Endothelial cell of umbilical vein (primary cell): ENCODE results near the gene B4GALNT4. TPM values are rescaled to one million over a fixed set of nuclear protein-coding genes. Genes with fewer than 3 reads are reported as not detected.

Source experiments
- BruUV-seq: library from RNA; stranded (reverse); fragments of 400-500 nt; replicated peaks from 2 replicates; lab custom pipeline; 2021; lab: Mats Ljungman, UMichigan
- CTCF ChIA-PET: fragments of 300-600, 350-600 bp; sonication (Branson Sonifier 250); formaldehyde crosslinking; loops from one replicate; lab custom pipeline; 2021; ENCODE audit warnings: antibody characterized with exemption, inconsistent platforms; lab: Charles Lee
- POLR2A ChIA-PET: fragments of 300-600, 350-600 bp; sonication (Branson Sonifier 250); formaldehyde crosslinking; loops from one replicate; lab custom pipeline; 2021; ENCODE audit warnings: antibody characterized with exemption, inconsistent platforms; lab: Charles Lee
- DNase-seq: peaks from one replicate; pipeline ENCODE4 v3.0.0-alpha.2; 2011; ENCODE audit warnings: low read depth, low spot score
- FAIRE-seq: peaks from 2 replicates; lab custom pipeline; 2011; peaks lifted over from hg19 to GRCh38; lab: Jason Lieb, UNC
- H2AFZ ChIP-seq: 2 replicates; pipeline ENCODE4 v1.6.0; 2012; ENCODE audit warnings: low read depth, low read length, control low read depth, inconsistent platforms
- H3K27ac ChIP-seq: 2 replicates; pipeline ENCODE4 v1.5.1; 2011; ENCODE audit warnings: low read depth, mild to moderate bottlenecking, control low read depth, low read length, moderate library complexity; ENCODE audit not compliant: insufficient read depth
- H3K27me3 ChIP-seq, 2 experiments: 2 replicates each; pipeline versions ENCODE4 v1.6.0 to v1.6.1; 2011; ENCODE audit warnings: low read length in 2 of 2, mixed read lengths in 1 of 2; ENCODE audit not compliant: control insufficient read depth in 2 of 2, insufficient read depth in 2 of 2
- H3K36me3 ChIP-seq, 2 experiments: 2 replicates in 1 of 2; 3 replicates in 1 of 2; pipeline ENCODE4 v1.5.1; 2011; ENCODE audit warnings: low read length in 2 of 2, mild to moderate bottlenecking in 1 of 2, moderate library complexity in 1 of 2; ENCODE audit not compliant: control insufficient read depth in 2 of 2, insufficient read depth in 2 of 2; ENCODE audit errors: extremely low read depth in 1 of 2
- H3K4me1 ChIP-seq: 3 replicates; pipeline ENCODE4 v1.5.1; 2011; ENCODE audit warnings: mild to moderate bottlenecking, low read length; ENCODE audit not compliant: control insufficient read depth, insufficient read depth; ENCODE audit errors: extremely low read depth
- H3K4me2 ChIP-seq: 2 replicates; pipeline ENCODE4 v1.6.1; 2011; ENCODE audit warnings: low read length, control low read depth, mixed read lengths; ENCODE audit not compliant: insufficient read depth
- H3K4me3 ChIP-seq, 3 experiments: fragments of 200-600 bp in 1 of 3; sonication (generic), shearing (Covaris generic) in 1 of 3; replicated peaks in 1 of 3; 2 replicates each; pipeline ENCODE4 v1.5.1; 2011 to 2016; ENCODE audit warnings: control low read depth in 3 of 3, low read length in 3 of 3, mild to moderate bottlenecking in 2 of 3, inconsistent platforms in 1 of 3, low read depth in 1 of 3, moderate library complexity in 1 of 3; ENCODE audit not compliant: insufficient read depth in 1 of 3
- H3K79me2 ChIP-seq: 2 replicates; pipeline ENCODE4 v1.6.0; 2012; ENCODE audit warnings: low read length, inconsistent platforms; ENCODE audit not compliant: control insufficient read depth, insufficient read depth
- H3K9ac ChIP-seq: replicated peaks from 2 replicates; pipeline ENCODE3; 2011; ENCODE audit warnings: low read length, control low read depth; ENCODE audit not compliant: insufficient read depth; ENCODE audit errors: extremely low read depth
- H3K9me1 ChIP-seq: replicated peaks from 3 replicates; pipeline ENCODE4 v1.6.0; 2011; ENCODE audit warnings: mild to moderate bottlenecking, low read length; ENCODE audit not compliant: control insufficient read depth, insufficient read depth; ENCODE audit errors: extremely low read depth
- H3K9me3 ChIP-seq: replicated peaks from 2 replicates; pipeline ENCODE4 v1.5.1; 2012; ENCODE audit warnings: low read length, inconsistent platforms; ENCODE audit not compliant: control insufficient read depth, insufficient read depth
- H4K20me1 ChIP-seq: replicated peaks from 2 replicates; pipeline ENCODE3; 2011; ENCODE audit warnings: mild to moderate bottlenecking, low read length; ENCODE audit not compliant: control insufficient read depth, insufficient read depth; ENCODE audit errors: extremely low read depth
- CTCF ChIP-seq, 2 donors: IDR thresholded peaks; 1 replicate in 1 of 2; 2 replicates in 1 of 2; pipeline ENCODE4 v1.5.1; 2011; ENCODE audit warnings: low read length in 2 of 2, mild to moderate bottlenecking in 2 of 2, moderate library complexity in 2 of 2, control low read depth in 1 of 2, inconsistent platforms in 1 of 2, low read depth in 1 of 2; ENCODE audit not compliant: insufficient read depth in 1 of 2; ENCODE audit errors: extremely low read depth in 1 of 2
- FOS ChIP-seq: IDR thresholded peaks from 2 replicates; pipeline ENCODE4 v1.6.1; 2011; ENCODE audit warnings: mild to moderate bottlenecking, low read length, moderate library complexity, borderline replicate concordance; ENCODE audit not compliant: insufficient read depth
- GATA2 ChIP-seq: IDR thresholded peaks from 2 replicates; pipeline ENCODE4 v1.7.0; 2011; ENCODE audit warnings: low read depth, mild to moderate bottlenecking, moderate library complexity, mixed read lengths, low read length; ENCODE audit not compliant: insufficient read length, insufficient read depth
- MYC ChIP-seq: IDR thresholded peaks from one replicate; pipeline ENCODE4 v1.6.1; 2011; ENCODE audit warnings: mild to moderate bottlenecking, low read depth, low read length
- POLR2A ChIP-seq: IDR thresholded peaks from 2 replicates; pipeline ENCODE4 v1.6.1; 2012; ENCODE audit warnings: low read depth, mild to moderate bottlenecking, control low read depth, low read length
- POLR2AphosphoS5 ChIP-seq: IDR thresholded peaks from 2 replicates; pipeline ENCODE4 v1.6.1; 2012; ENCODE audit warnings: low read depth, mild to moderate bottlenecking, control low read depth, low read length, moderate library complexity; ENCODE audit not compliant: insufficient read depth
- dilution Hi-C: fragments of 300-500 bp; cut with MboI; formaldehyde crosslinking; loops from one replicate; pipeline ENCODE4 v1.15.0; 2019; ENCODE audit warnings: low sequenced_read_pairs; ENCODE audit not compliant: extremely low pct_ligation_motif_present
- intact Hi-C: fragments of 100-400 bp; cut with micrococcal nuclease; formaldehyde crosslinking; loops from one replicate; pipeline ENCODE4 v1.10.0; 2022
- polyA plus RNA-seq, 4 experiments: library from polyadenylated mRNA; depleted of rRNA in 3 of 4; stranded (reverse) in 3 of 4; unstranded in 1 of 4; fragments of >200 nt; gene quantifications; 2 replicates each; pipeline versions ENCODE4 v1.2.1 to v1.2.3, GENCODE V29; 2011 to 2012; ENCODE audit warnings: missing spikeins in 1 of 4
- total RNA-seq: library from RNA; stranded (reverse); gene quantifications from 2 replicates; pipeline ENCODE4 v1.2.3, GENCODE V29; 2021

B4GALNT4 gene
- total and polyA plus RNA-seq, 2 donors (not counting 3 experiments of a cell fraction or from before 2014, with no cell fraction given) = 9.2 to 9.6 TPM

GRCh38 chr11:385594-386351, 16.5 kb downstream of the B4GALNT4 start:
- H3K36me3 ChIP-seq = no peaks in the 10 kb centered on the region
- no peak overlapping the region for H3K4me3 ChIP-seq
- H4K20me1 ChIP-seq = no peaks in the 10 kb centered on the region
- no peak overlapping the region for H3K27ac ChIP-seq
- CTCF ChIA-PET = interaction anchor here (2.1 to 2.7 kb wide), 2 partner anchors 11 to 14 kb away, joined by 6 to 13 read pairs; no protein-coding TSS in a partner anchor
- DNase-seq (no peak), FAIRE-seq (no peak)
- H3K4me2 ChIP-seq = no peak overlapping the region
- POLR2A ChIA-PET = no interaction called here
- H3K9ac ChIP-seq = no peak overlapping the region
- BruUV-seq = no TSS peak
- H3K9me3 ChIP-seq = no peaks in the 10 kb centered on the region
- H3K79me2 ChIP-seq = no peaks in the 10 kb centered on the region
- no peaks in the 10 kb centered on the region for H3K9me1 ChIP-seq
- TF ChIP-seq FOS = no peak
- TF ChIP-seq POLR2A = no peak
- no peak for TF ChIP-seq MYC
- TF ChIP-seq POLR2AphosphoS5 = no peak
- no peak for TF ChIP-seq CTCF (IDR thresholded peaks at IDR 0.05; ENCODE audit: extremely low read depth in 1 of 2, insufficient read depth in 1 of 2, low read depth in 1 of 2, low read length in 2 of 2)
- no peak for TF ChIP-seq GATA2
- H3K27me3 ChIP-seq = peaks cover 0 to 4% of the 10 kb centered on the region in 2 experiments
- dilution Hi-C loops (no loop called here), intact Hi-C loops (no loop called here)
- no peak overlapping the region for H2AFZ ChIP-seq
- no peaks in the 10 kb centered on the region for H3K4me1 ChIP-seq
